SU-DHL-6 (cell line): ENCODE results near the gene AGAP1.

Source experiments
- H2AFZ ChIP-seq: fragments of 200-600 bp; sonication (generic); 2 replicates; pipeline ENCODE4 v1.6.1; 2014; ENCODE audit warnings: low read depth, mild to moderate bottlenecking, moderate library complexity, mixed read lengths, antibody characterized with exemption, low read length; ENCODE audit not compliant: severe bottlenecking
- H3F3A ChIP-seq: fragments of 200-600 bp; shearing (Covaris generic); 2 replicates; pipeline ENCODE4 v1.6.0; 2016; ENCODE audit warnings: antibody characterized with exemption, mild to moderate bottlenecking; ENCODE audit not compliant: insufficient read depth
- H3K27ac ChIP-seq: fragments of 200-600 bp; sonication (generic); 2 replicates; pipeline ENCODE4 v1.5.1; 2016; ENCODE audit warnings: low read depth, mild to moderate bottlenecking, low read length, moderate library complexity, mixed read lengths
- H3K27me3 ChIP-seq: fragments of 200-600 bp; sonication (generic), shearing (Covaris generic); 2 replicates; pipeline ENCODE4 v1.6.0; 2014; ENCODE audit warnings: mild to moderate bottlenecking, low read length
- H3K36me3 ChIP-seq: fragments of 200-600 bp; sonication (generic); 2 replicates; pipeline ENCODE4 v1.6.1; 2014; ENCODE audit warnings: mild to moderate bottlenecking, low read length, mixed read lengths
- H3K4me2 ChIP-seq: fragments of 300-600, 200-600 bp; shearing (Covaris generic), sonication (generic); 2 replicates; pipeline ENCODE4 v1.6.0; 2014; ENCODE audit warnings: low read length, low read depth, mild to moderate bottlenecking; ENCODE audit not compliant: poor library complexity, severe bottlenecking
- H3K4me3 ChIP-seq: fragments of 200-600 bp; sonication (generic); 2 replicates; pipeline ENCODE4 v1.5.1; 2014; ENCODE audit warnings: antibody characterized with exemption, low read length, mild to moderate bottlenecking, mixed read lengths; ENCODE audit not compliant: insufficient read depth, poor library complexity, severe bottlenecking
- H3K79me2 ChIP-seq: fragments of 200-600 bp; sonication (generic); 2 replicates; pipeline ENCODE4 v1.6.1; 2014; ENCODE audit warnings: mild to moderate bottlenecking, low read length, moderate library complexity; ENCODE audit not compliant: insufficient read depth
- H3K9ac ChIP-seq: fragments of 200-600 bp; sonication (generic); 2 replicates; pipeline ENCODE4 v1.7.0; 2014; ENCODE audit warnings: mild to moderate bottlenecking, low read length
- H3K9me2 ChIP-seq: fragments of 200-600 bp; sonication (generic); replicated peaks from 2 replicates; pipeline ENCODE4 v1.6.1; 2014; ENCODE audit warnings: low read length; ENCODE audit not compliant: insufficient read depth
- H3K9me3 ChIP-seq: fragments of 200-600 bp; sonication (generic); 2 replicates; pipeline ENCODE4 v1.6.1; 2014; ENCODE audit warnings: low read length, mixed read lengths; ENCODE audit not compliant: insufficient read depth
- H4K20me1 ChIP-seq: fragments of 200-600 bp; sonication (generic); 2 replicates; pipeline ENCODE4 v1.6.1; 2014; ENCODE audit warnings: low read depth, mild to moderate bottlenecking, antibody characterized with exemption, low read length, moderate library complexity, mixed read lengths
- EZH2phosphoT487 ChIP-seq: fragments of 200-600 bp; sonication (generic), shearing (Covaris generic); conservative IDR thresholded peaks from 2 replicates; pipeline ENCODE4 v1.6.1; 2018; ENCODE audit warnings: mild to moderate bottlenecking, antibody characterized with exemption, low read length, moderate library complexity, mixed read lengths
- TF ChIP-seq, protein P1 (sequence below): fragments of 200-600 bp; sonication (generic); IDR thresholded peaks from one replicate; pipeline ENCODE4 v1.5.1; 2017; ENCODE audit warnings: antibody characterized with exemption, mild to moderate bottlenecking, low read length, moderate library complexity; ENCODE audit not compliant: insufficient read depth, poor library complexity, severe bottlenecking

The AGAP1 gene

DNA sequence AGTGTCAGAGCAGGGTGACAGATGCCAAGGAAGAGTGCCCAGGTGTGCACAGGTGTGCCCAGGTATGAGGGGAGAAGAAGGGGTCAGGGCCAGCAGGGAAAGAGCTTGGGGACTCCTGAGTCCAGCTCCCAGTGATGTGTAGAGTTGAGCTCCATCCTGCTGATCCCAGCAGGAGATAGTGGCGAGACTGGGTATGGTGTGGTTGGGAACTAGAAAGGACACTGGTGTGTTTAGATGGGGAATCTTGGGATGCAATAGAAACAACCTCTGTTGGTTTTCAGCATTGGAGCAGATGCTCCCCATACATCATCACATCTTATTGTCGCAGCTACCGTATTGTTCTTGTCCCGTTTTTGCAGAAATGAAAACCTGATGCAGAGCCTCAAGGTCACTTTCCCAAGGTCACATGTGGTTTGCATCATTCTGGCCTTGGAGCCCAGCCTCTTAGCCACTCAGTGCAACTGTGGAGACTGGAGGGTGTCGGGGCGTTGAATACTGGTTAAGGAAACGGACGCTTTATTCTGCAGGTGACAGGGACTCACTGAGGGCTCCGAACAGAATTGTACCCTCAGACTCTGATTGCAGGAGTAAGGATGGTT, 166.7 kb downstream of the AGAP1 start:
- H3F3A ChIP-seq, result no peaks in the 10 kb centered on the region
- no peaks in the 10 kb centered on the region for H3K79me2 ChIP-seq
- H3K9ac ChIP-seq, result no peak overlapping the region
- H4K20me1 ChIP-seq, result no peaks in the 10 kb centered on the region
- H2AFZ ChIP-seq, result no peak overlapping the region
- H3K4me3 ChIP-seq, result no peak overlapping the region
- no peak overlapping the region for H3K4me2 ChIP-seq
- H3K27me3 ChIP-seq, result no peaks in the 10 kb centered on the region
- H3K9me3 ChIP-seq, result no peaks in the 10 kb centered on the region
- TF ChIP-seq, protein P1, sequence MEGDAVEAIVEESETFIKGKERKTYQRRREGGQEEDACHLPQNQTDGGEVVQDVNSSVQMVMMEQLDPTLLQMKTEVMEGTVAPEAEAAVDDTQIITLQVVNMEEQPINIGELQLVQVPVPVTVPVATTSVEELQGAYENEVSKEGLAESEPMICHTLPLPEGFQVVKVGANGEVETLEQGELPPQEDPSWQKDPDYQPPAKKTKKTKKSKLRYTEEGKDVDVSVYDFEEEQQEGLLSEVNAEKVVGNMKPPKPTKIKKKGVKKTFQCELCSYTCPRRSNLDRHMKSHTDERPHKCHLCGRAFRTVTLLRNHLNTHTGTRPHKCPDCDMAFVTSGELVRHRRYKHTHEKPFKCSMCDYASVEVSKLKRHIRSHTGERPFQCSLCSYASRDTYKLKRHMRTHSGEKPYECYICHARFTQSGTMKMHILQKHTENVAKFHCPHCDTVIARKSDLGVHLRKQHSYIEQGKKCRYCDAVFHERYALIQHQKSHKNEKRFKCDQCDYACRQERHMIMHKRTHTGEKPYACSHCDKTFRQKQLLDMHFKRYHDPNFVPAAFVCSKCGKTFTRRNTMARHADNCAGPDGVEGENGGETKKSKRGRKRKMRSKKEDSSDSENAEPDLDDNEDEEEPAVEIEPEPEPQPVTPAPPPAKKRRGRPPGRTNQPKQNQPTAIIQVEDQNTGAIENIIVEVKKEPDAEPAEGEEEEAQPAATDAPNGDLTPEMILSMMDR, result no peak
- TF ChIP-seq EZH2phosphoT487, result no peak
- no peak overlapping the region for H3K27ac ChIP-seq
- H3K9me2 ChIP-seq, result no peaks in the 10 kb centered on the region
- no peaks in the 10 kb centered on the region for H3K36me3 ChIP-seq

DNA sequence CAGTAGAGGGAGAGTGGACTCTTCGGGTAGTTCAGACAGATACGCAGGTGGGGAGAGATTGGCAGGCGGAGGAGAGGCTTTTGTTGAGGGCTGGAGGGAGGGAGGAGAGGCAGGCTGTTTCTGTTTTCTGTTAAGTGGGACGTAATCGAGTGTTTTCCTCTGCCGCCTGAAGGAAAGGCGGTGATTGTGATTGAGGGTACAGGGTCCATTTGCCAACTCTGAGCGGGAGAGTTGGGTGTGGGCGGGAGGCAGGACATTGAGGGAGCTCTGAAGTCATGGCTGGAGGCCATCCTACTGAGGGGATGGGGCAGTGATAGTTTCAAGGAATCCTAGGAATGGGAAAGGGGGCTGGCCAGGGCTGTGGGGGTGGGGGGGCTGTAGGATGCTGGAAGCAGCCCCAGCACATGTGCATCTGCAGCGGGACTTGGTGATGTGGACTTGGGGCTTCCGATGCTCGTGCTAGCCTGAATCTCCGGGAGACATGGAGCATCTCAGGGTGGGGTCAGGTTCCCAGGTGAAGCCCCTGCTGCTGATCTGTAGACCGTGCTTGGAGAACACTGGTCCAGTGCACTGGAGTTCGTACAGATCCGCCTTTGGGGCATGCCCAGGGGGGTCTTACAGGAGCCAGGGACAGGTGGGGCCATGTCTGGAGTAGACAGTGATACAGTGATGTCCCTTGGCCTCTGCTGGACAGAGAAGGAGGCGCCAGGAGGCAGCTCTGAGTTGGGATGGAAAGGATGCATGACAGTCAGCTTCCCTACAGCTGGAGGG, 167.5 kb downstream of the AGAP1 start:
- Histone ChIP-seq H3K79me2 (no peaks in the 10 kb centered on the region), H3K4me2 (no peak overlapping the region), H3K9me3 (no peaks in the 10 kb centered on the region), H3K4me3 (no peak overlapping the region), H3K36me3 (no peaks in the 10 kb centered on the region), H4K20me1 (no peaks in the 10 kb centered on the region), H3F3A (no peaks in the 10 kb centered on the region), H3K9ac (no peak overlapping the region), H3K27ac (no peak overlapping the region), H2AFZ (no peak overlapping the region), H3K9me2 (no peaks in the 10 kb centered on the region), H3K27me3 (no peaks in the 10 kb centered on the region)
- TF ChIP-seq EZH2phosphoT487, result no peak
- TF ChIP-seq, protein P1, result no peak

DNA sequence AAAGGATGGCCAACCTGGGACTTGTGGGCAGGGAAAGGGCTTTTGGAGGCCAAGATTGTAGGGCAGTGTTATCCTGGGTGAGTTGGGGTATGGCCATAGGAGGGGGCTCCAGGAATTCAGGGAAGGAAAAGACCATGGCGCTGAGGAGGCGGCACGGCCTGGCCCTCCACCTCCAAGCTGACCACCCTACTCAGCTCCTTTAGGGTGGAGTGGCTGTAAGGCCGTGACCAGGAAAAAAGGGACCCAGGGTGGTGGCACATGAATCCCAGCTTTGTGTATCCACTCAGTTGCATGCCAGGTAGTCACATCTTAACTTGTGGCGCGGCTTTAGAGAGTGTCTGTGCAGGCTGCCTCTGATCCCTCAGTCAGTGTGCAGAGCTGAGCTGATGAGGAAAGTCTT, 168.1 kb downstream of the AGAP1 start:
- Histone ChIP-seq H3F3A (no peaks in the 10 kb centered on the region), H3K9me3 (no peaks in the 10 kb centered on the region), H3K27ac (no peak overlapping the region), H3K79me2 (no peaks in the 10 kb centered on the region), H3K36me3 (no peaks in the 10 kb centered on the region), H3K4me3 (no peak overlapping the region), H4K20me1 (no peaks in the 10 kb centered on the region), H3K4me2 (no peak overlapping the region), H3K9me2 (no peaks in the 10 kb centered on the region), H2AFZ (no peak overlapping the region), H3K27me3 (no peaks in the 10 kb centered on the region), H3K9ac (no peak overlapping the region)
- TF ChIP-seq, protein P1, result no peak
- no peak for TF ChIP-seq EZH2phosphoT487
